Measurements from ENCODE around the gene LDAF1. TPM values are rescaled to one million over a fixed set of nuclear protein-coding genes. Genes with fewer than 3 reads are reported as not detected.

Gene LDAF1
- total RNA-seq, 1 experiment from 2014 or later, result 18.7 TPM

- Histone ChIP-seq H3K9ac (ENCODE audit: extremely low read depth, insufficient read length, low read length) (no peak overlapping the region), H4K91ac (ENCODE audit: insufficient read length, low read depth, low read length) (no peak overlapping the region), H3K27me3 (ENCODE audit: insufficient read depth, low read length) (no peaks in the 10 kb centered on the region), H4K8ac (replicated peaks; ENCODE audit: insufficient read length, low read depth, low read length) (no peak overlapping the region), H3K56ac (ENCODE audit: insufficient read length, low read depth, low read length) (no peak overlapping the region), H3K27ac (ENCODE audit: insufficient read length, low read depth, low read length) (no peak overlapping the region), H2BK15ac (ENCODE audit: low read depth, low read length) (no peak overlapping the region), H2BK5ac (ENCODE audit: insufficient read length, low read length) (no peak overlapping the region), H3K4ac (ENCODE audit: low read depth, low read length) (no peak overlapping the region), H2AFZ (ENCODE audit: low read length) (no peak overlapping the region), H4K20me1 (ENCODE audit: control insufficient read depth, insufficient read depth, insufficient read length) (no peaks in the 10 kb centered on the region), H2BK120ac (ENCODE audit: low read depth, low read length, poor library complexity, severe bottlenecking) (no peak overlapping the region), H3T11ph (ENCODE audit: low read length) (no peak overlapping the region), H3K4me2 (ENCODE audit: insufficient read depth, insufficient read length, low read length) (no peak overlapping the region), H3K14ac (ENCODE audit: insufficient read depth, low read length) (no peak overlapping the region), H3K79me2 (ENCODE audit: insufficient read depth, low read length) (no peaks in the 10 kb centered on the region), H3K23ac (ENCODE audit: insufficient read length, low read depth, low read length) (no peak overlapping the region), H3K9me3 (ENCODE audit: control insufficient read depth, low read depth, low read length) (no peaks in the 10 kb centered on the region), H2AK5ac (ENCODE audit: insufficient read length, low read length) (no peak overlapping the region), H2BK20ac (ENCODE audit: low read depth, low read length, poor library complexity, severe bottlenecking) (no peak overlapping the region), H3K4me1 (ENCODE audit: insufficient read depth, low read length) (peaks cover 2% of the 10 kb centered on the region; the same call in 1 of the 2 replicates), H4K5ac (ENCODE audit: insufficient read length, low read depth, low read length) (no peak overlapping the region), H3K18ac (ENCODE audit: insufficient read length, low read depth, low read length) (no peak overlapping the region), H2BK12ac (ENCODE audit: insufficient read length, low read depth, low read length) (no peak overlapping the region), H3K23me2 (ENCODE audit: insufficient read length, low read depth, low read length, poor library complexity, severe bottlenecking) (no peaks in the 10 kb centered on the region), H3K79me1 (ENCODE audit: insufficient read depth, low read depth, low read length, poor library complexity, severe bottlenecking) (no peaks in the 10 kb centered on the region)
- peaks cover 25 to 33% of the 10 kb centered on the region in 2 experiments for H3K4me1 Mint-ChIP-seq
- no peak for TF ChIP-seq CTCF (conservative IDR thresholded peaks at IDR 0.05)
- WGBS (ENCODE audit: extremely low coverage, insufficient read length, low lambda C conversion rate), result no CpG with 5 or more reads among the region's 6 CpGs
- no peaks in the 10 kb centered on the region for H3K9me3 Mint-ChIP-seq
- H3K36me3 Mint-ChIP-seq (ENCODE audit: insufficient read depth in 1 of 3, low read depth in 3 of 3), result no peaks in the 10 kb centered on the region
- no peak overlapping the region for H3K27ac Mint-ChIP-seq
- no peak overlapping the region for H3K4me3 Mint-ChIP-seq
- no peak for DNase-seq
- H3K27me3 Mint-ChIP-seq (ENCODE audit: low read depth), result no peaks in the 10 kb centered on the region
Measured at GRCh38 chr16:21128991-21129390, 29.5 kb upstream of the LDAF1 start.
